H1 (cell line): ENCODE results near the gene DENND11. TPM values are rescaled to one million over a fixed set of nuclear protein-coding genes. Genes with fewer than 3 reads are reported as not detected.

Source experiments
- CTCF ChIA-PET: fragments of 300-600 bp; sonication (Branson Sonifier 250); formaldehyde crosslinking; loops from one replicate; lab custom pipeline; 2021; ENCODE audit not compliant: partially characterized antibody; lab: Charles Lee
- POLR2A ChIA-PET: fragments of 300-600 bp; sonication (Branson Sonifier 250); formaldehyde crosslinking; loops from one replicate; lab custom pipeline; 2021; ENCODE audit warnings: inconsistent platforms; ENCODE audit not compliant: partially characterized antibody; lab: Charles Lee
- DNase-seq, 2 experiments: peaks; one replicate each; pipeline versions ENCODE4 v3.0.0 to v3.0.0-alpha.2; 2010 to 2022; ENCODE audit warnings: low spot score in 2 of 2, low read depth in 1 of 2, mixed read lengths in 1 of 2
- FAIRE-seq: peaks from 2 replicates; lab custom pipeline; 2011; peaks lifted over from hg19 to GRCh38; lab: Jason Lieb, UNC
- H2AFZ ChIP-seq: 2 replicates; pipeline ENCODE4 v1.8.1; 2012; ENCODE audit warnings: low read length, inconsistent platforms
- H2AK5ac ChIP-seq: 2 replicates; pipeline ENCODE4 v1.6.1; 2013; ENCODE audit warnings: low read depth, low read length
- H2BK120ac ChIP-seq: replicated peaks from 2 replicates; pipeline ENCODE3; 2013; ENCODE audit warnings: low read depth, low read length, inconsistent platforms
- H2BK12ac ChIP-seq: 2 replicates; pipeline ENCODE4 v1.6.1; 2013; ENCODE audit warnings: low read depth, low read length
- H2BK15ac ChIP-seq: 2 replicates; pipeline ENCODE4 v1.6.1; 2013; ENCODE audit warnings: low read length
- H2BK20ac ChIP-seq: 2 replicates; pipeline ENCODE4 v1.6.1; 2013; ENCODE audit warnings: low read length
- H2BK5ac ChIP-seq: 2 replicates; pipeline ENCODE4 v1.6.1; 2013; ENCODE audit warnings: low read depth, low read length
- H3K14ac ChIP-seq: 2 replicates; pipeline ENCODE4 v1.6.1; 2013; ENCODE audit warnings: inconsistent platforms; ENCODE audit not compliant: insufficient read length
- H3K18ac ChIP-seq: 2 replicates; pipeline ENCODE4 v1.6.1; 2013; ENCODE audit warnings: low read length; ENCODE audit errors: extremely low read depth
- H3K23ac ChIP-seq: 2 replicates; pipeline ENCODE4 v1.6.1; 2013; ENCODE audit warnings: inconsistent platforms; ENCODE audit not compliant: insufficient read length
- H3K23me2 ChIP-seq: 2 replicates; pipeline ENCODE4 v1.6.1; 2013; ENCODE audit warnings: low read depth, low read length
- H3K27ac ChIP-seq: 2 replicates; pipeline ENCODE4 v1.6.1; 2011; ENCODE audit warnings: low read depth, low read length, inconsistent platforms
- H3K27me3 ChIP-seq, 4 experiments: replicated peaks in 1 of 4; 1 replicate in 1 of 4; 2 replicates in 3 of 4; pipeline versions ENCODE4 v1.6.1 to v1.8.1; 2011 to 2013; ENCODE audit warnings: low read length in 3 of 4, mild to moderate bottlenecking in 3 of 4, inconsistent platforms in 2 of 4, mixed read lengths in 2 of 4, moderate library complexity in 1 of 4; ENCODE audit not compliant: control insufficient read depth in 3 of 4, insufficient read depth in 3 of 4; ENCODE audit errors: extremely low read depth in 1 of 4
- H3K36me3 ChIP-seq, 4 experiments: 2 replicates each; pipeline versions ENCODE4 v1.6.1 to v1.8.1; 2011 to 2013; ENCODE audit warnings: mild to moderate bottlenecking in 4 of 4, low read length in 3 of 4, moderate library complexity in 2 of 4, control low read depth in 1 of 4, inconsistent platforms in 1 of 4; ENCODE audit not compliant: insufficient read depth in 4 of 4, control insufficient read depth in 2 of 4
- H3K4ac ChIP-seq: replicated peaks from 2 replicates; pipeline ENCODE3; 2013; ENCODE audit warnings: low read length, low read depth, mixed read lengths, inconsistent platforms; ENCODE audit not compliant: insufficient read length
- H3K4me1 ChIP-seq, 4 experiments: replicated peaks in 1 of 4; 1 replicate in 1 of 4; 2 replicates in 3 of 4; pipeline versions ENCODE4 v1.6.1 to v1.8.1; 2011 to 2013; ENCODE audit warnings: low read length in 3 of 4, inconsistent platforms in 2 of 4, mixed read lengths in 1 of 4; ENCODE audit not compliant: insufficient read depth in 4 of 4, control insufficient read depth in 3 of 4
- H3K4me2 ChIP-seq, 2 experiments: 2 replicates each; pipeline versions ENCODE4 v1.6.1 to v1.8.1; 2011 to 2013; ENCODE audit warnings: low read depth in 2 of 2, low read length in 2 of 2, control low read depth in 1 of 2, inconsistent platforms in 1 of 2, mild to moderate bottlenecking in 1 of 2; ENCODE audit not compliant: insufficient read depth in 1 of 2
- H3K4me3 ChIP-seq, 4 experiments: fragments of 200-600, 300-600 bp in 1 of 4; sonication (generic), shearing (Covaris generic), sonication (Bioruptor Twin) in 1 of 4; 2 replicates each; pipeline versions ENCODE4 v1.5.1 to v1.8.1; 2011 to 2016; ENCODE audit warnings: low read length in 4 of 4, low read depth in 3 of 4, control low read depth in 2 of 4, inconsistent platforms in 2 of 4, mild to moderate bottlenecking in 2 of 4, mixed read lengths in 1 of 4, moderate library complexity in 1 of 4; ENCODE audit not compliant: insufficient read depth in 2 of 4; ENCODE audit errors: extremely low read depth in 1 of 4
- H3K56ac ChIP-seq: replicated peaks from 2 replicates; pipeline ENCODE3; 2013; ENCODE audit warnings: low read depth, mild to moderate bottlenecking, mixed read lengths, low read length, inconsistent platforms; ENCODE audit not compliant: insufficient read length
- H3K79me1 ChIP-seq: 2 replicates; pipeline ENCODE4 v1.6.1; 2013; ENCODE audit warnings: low read depth, low read length, control low read depth
- H3K79me2 ChIP-seq, 2 experiments: 2 replicates each; pipeline versions ENCODE4 v1.6.1 to v1.8.1; 2012 to 2013; ENCODE audit warnings: low read length in 2 of 2, mild to moderate bottlenecking in 2 of 2, inconsistent platforms in 1 of 2; ENCODE audit not compliant: insufficient read depth in 2 of 2, control insufficient read depth in 1 of 2
- H3K9ac ChIP-seq, 4 experiments: replicated peaks in 1 of 4; 1 replicate in 1 of 4; 2 replicates in 3 of 4; pipeline versions ENCODE4 v1.6.1 to v1.8.1; 2011 to 2013; ENCODE audit warnings: low read depth in 3 of 4, low read length in 3 of 4, control low read depth in 2 of 4, mild to moderate bottlenecking in 2 of 4, moderate library complexity in 2 of 4, inconsistent platforms in 1 of 4; ENCODE audit errors: extremely low read depth in 1 of 4
- H3K9me3 ChIP-seq, 2 experiments: 2 replicates each; pipeline versions ENCODE4 v1.6.1 to v1.8.1; 2012 to 2013; ENCODE audit warnings: mild to moderate bottlenecking in 2 of 2, moderate library complexity in 2 of 2, control low read depth in 1 of 2, inconsistent platforms in 1 of 2, low read depth in 1 of 2, low read length in 1 of 2, mixed read lengths in 1 of 2; ENCODE audit not compliant: insufficient read depth in 2 of 2
- H4K20me1 ChIP-seq, 2 experiments: replicated peaks in 1 of 2; 2 replicates each; pipeline versions ENCODE3 to v1.8.1; 2011 to 2013; ENCODE audit warnings: inconsistent platforms in 2 of 2, low read length in 2 of 2, mild to moderate bottlenecking in 1 of 2; ENCODE audit not compliant: insufficient read depth in 2 of 2, control insufficient read depth in 1 of 2
- H4K5ac ChIP-seq: 2 replicates; pipeline ENCODE4 v1.6.1; 2013; ENCODE audit warnings: low read length, low read depth, mixed read lengths, inconsistent platforms; ENCODE audit not compliant: insufficient read length
- H4K8ac ChIP-seq: 2 replicates; pipeline ENCODE4 v1.8.0; 2013; ENCODE audit warnings: mild to moderate bottlenecking, moderate library complexity, low read length, inconsistent platforms; ENCODE audit not compliant: insufficient read depth; ENCODE audit errors: extremely low read depth
- H4K91ac ChIP-seq: replicated peaks from 2 replicates; pipeline ENCODE3; 2013; ENCODE audit warnings: low read length, mixed read lengths, inconsistent platforms; ENCODE audit not compliant: insufficient read length
- EGR1 ChIP-seq: IDR thresholded peaks from 2 replicates; pipeline ENCODE4 v1.6.1; 2011; ENCODE audit warnings: low read depth, low read length, borderline replicate concordance
- HDAC2 ChIP-seq, 2 experiments: fragments of 300-600 bp in 1 of 2; sonication (generic) in 1 of 2; IDR thresholded peaks; 2 replicates each; pipeline ENCODE4 v1.6.1; 2011 to 2012; ENCODE audit warnings: low read depth in 2 of 2, low read length in 2 of 2, mild to moderate bottlenecking in 2 of 2, moderate library complexity in 2 of 2, borderline replicate concordance in 1 of 2, inconsistent platforms in 1 of 2
- JUND ChIP-seq: IDR thresholded peaks from 2 replicates; pipeline ENCODE4 v1.6.1; 2011; ENCODE audit warnings: mild to moderate bottlenecking, improper control_type of control experiment, low read length
- KDM1A ChIP-seq: fragments of 200-600, 300-600 bp; sonication (generic); IDR thresholded peaks from 2 replicates; pipeline ENCODE4 v1.7.1; 2016; ENCODE audit warnings: mild to moderate bottlenecking, low read length, borderline replicate concordance
- KDM5A ChIP-seq: fragments of 200-600 bp; IDR thresholded peaks from 2 replicates; pipeline ENCODE4 v1.7.1; 2012; ENCODE audit warnings: mild to moderate bottlenecking, low read length, inconsistent platforms, mixed read lengths
- MAFK ChIP-seq: IDR thresholded peaks from 2 replicates; pipeline ENCODE4 v1.6.1; 2012; ENCODE audit warnings: low read depth, mild to moderate bottlenecking, improper control_type of control experiment, low read length
- RFX5 ChIP-seq: IDR thresholded peaks from 2 replicates; pipeline ENCODE4 v1.6.1; 2011; ENCODE audit warnings: low read depth, low read length, improper control_type of control experiment, borderline replicate concordance
- RXRA ChIP-seq: IDR thresholded peaks from 2 replicates; pipeline ENCODE4 v1.6.1; 2011; ENCODE audit warnings: low read depth, mild to moderate bottlenecking, low read length, moderate library complexity; ENCODE audit not compliant: insufficient read depth
- SIN3A ChIP-seq, 2 experiments: IDR thresholded peaks in 1 of 2; conservative IDR thresholded peaks in 1 of 2; 2 replicates each; pipeline ENCODE4 v1.6.1; 2011 to 2012; ENCODE audit warnings: low read length in 2 of 2, improper control_type of control experiment in 1 of 2, low read depth in 1 of 2, mild to moderate bottlenecking in 1 of 2
- WGBS, 2 experiments: shearing (Covaris generic) in 1 of 2; methylation state at CpG; one replicate each; pipeline versions ENCODE4 v1.1.6 to v1.1.7; 2013 to 2015; ENCODE audit warnings: low lambda C conversion rate in 2 of 2, mixed read lengths in 2 of 2, inconsistent platforms in 1 of 2, low coverage in 1 of 2, missing lambda C conversion rate in 1 of 2; ENCODE audit not compliant: insufficient replicate concordance in 2 of 2, insufficient coverage in 1 of 2, insufficient read length in 1 of 2; ENCODE audit errors: extremely low coverage in 1 of 2, missing lambda C conversion rate in 1 of 2; 5-methylcytosine and 5-hydroxymethylcytosine counted together
- polyA plus RNA-seq, 7 experiments: library from polyadenylated mRNA; depleted of rRNA in 3 of 7; stranded (reverse) in 5 of 7; unstranded in 2 of 7; fragments of >200 nt in 5 of 7; fragments of 200-250 nt in 2 of 7; gene quantifications; 1 replicate in 5 of 7; 2 replicates in 1 of 7; 4 replicates in 1 of 7; pipeline versions ENCODE4 v1.2.1 to v1.2.3, GENCODE V29; 2011 to 2013; ENCODE audit warnings: missing spikeins in 2 of 7, mixed read lengths in 2 of 7
- total RNA-seq: library from RNA; stranded (reverse); fragmentation: NEBNext Ultra II Directional; extraction: Animal tissue kit (Norgen Biotek cat#: 25700); gene quantifications from 2 replicates; pipeline ENCODE4 v1.2.1, GENCODE V29; 2021
- TF ChIP-seq, protein P1 (sequence below): IDR thresholded peaks from 2 replicates; pipeline ENCODE4 v1.6.1; 2012; ENCODE audit warnings: low read length, inconsistent platforms

DENND11 gene
- total and polyA plus RNA-seq, 2 of the 8 experiments (the other 6 are each of a cell fraction or from before 2014, with no cell fraction given) = 8.0 to 26.8 TPM

DNA sequence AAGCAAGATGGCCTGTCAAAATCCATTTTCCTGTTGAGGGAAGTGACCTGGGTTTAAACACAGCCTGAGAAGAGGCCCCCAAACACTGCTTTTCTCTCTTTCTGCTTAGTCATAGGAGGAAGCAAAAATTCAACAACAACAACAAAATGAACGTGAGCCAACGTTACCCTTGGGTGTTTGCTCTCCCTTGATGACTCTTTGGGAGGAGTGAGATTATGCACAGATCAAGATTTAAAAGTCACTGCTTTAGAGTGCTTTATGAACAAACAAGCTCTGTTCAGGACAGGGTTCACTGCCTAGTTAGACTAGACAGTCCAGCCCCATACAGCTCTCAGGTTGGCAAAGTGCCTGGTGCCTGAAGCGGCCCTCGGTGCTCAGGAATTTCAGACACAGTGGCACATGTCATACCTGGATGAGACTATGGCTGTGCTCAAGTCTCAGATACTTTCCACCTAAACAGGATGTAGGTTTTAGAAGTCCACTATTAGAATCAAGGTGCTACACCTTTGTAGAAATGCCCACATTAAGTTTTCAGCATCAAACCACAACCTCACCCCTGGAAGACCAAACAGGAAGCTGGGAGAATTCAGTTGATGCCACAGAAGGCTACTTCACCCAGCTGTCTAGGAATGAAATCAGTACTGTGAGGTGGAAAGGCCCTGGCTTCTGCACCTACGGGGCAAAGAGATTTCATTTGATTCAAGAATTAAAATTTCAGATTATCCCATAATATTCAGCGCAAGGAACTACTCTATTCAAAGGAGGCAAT lies 38.7 kb downstream of the DENND11 start:
- Histone ChIP-seq H3K14ac (no peak overlapping the region), H2AK5ac (no peak overlapping the region), H2BK15ac (no peak overlapping the region), H3K23ac (no peak overlapping the region), H3K56ac (no peak overlapping the region), H3K18ac (no peak overlapping the region), H2BK12ac (no peak overlapping the region), H3K4me1 (no peaks in the 10 kb centered on the region), H3K79me2 (no peaks in the 10 kb centered on the region), H3K27me3 (no peaks in the 10 kb centered on the region), H3K4ac (no peak overlapping the region), H3K36me3 (peaks cover 2 to 35% (median 19%) of the 10 kb centered on the region in 4 experiments; a peak in 7 of 8 replicates), H3K23me2 (no peaks in the 10 kb centered on the region), H3K79me1 (no peaks in the 10 kb centered on the region; the same call in none of the 2 replicates), H2AFZ (no peak overlapping the region), H2BK5ac (no peak overlapping the region), H4K20me1 (no peaks in the 10 kb centered on the region), H3K9me3 (no peaks in the 10 kb centered on the region), H3K4me3 (no peak overlapping the region), H3K9ac (no peak overlapping the region), H4K5ac (no peak overlapping the region), H3K27ac (no peak overlapping the region), H2BK120ac (no peak overlapping the region), H4K91ac (no peak overlapping the region), H4K8ac (no peak overlapping the region), H2BK20ac (no peak overlapping the region), H3K4me2 (no peak overlapping the region)
- POLR2A ChIA-PET = interaction anchor here (1.7 kb wide), 1 partner anchor 11 kb away, joined by 5 read pairs; no protein-coding TSS in a partner anchor
- CTCF ChIA-PET = interaction anchor here (0.7 to 6.5 kb wide), 4 partner anchors 9 to 35 kb away, joined by 3 to 47 read pairs (median 4); no protein-coding TSS in a partner anchor
- WGBS, 2 experiments = 81% methylated on average over 6 of the region's 6 CpGs; no CpG with 5 or more reads in 1 of the 2 experiments
- no peak for DNase-seq
- FAIRE-seq = no peak
- TF ChIP-seq HDAC2 (IDR thresholded peaks at IDR 0.05; ENCODE audit: borderline replicate concordance in 1 of 2, low read depth in 2 of 2, low read length in 2 of 2) = no peak
- TF ChIP-seq JUND = no peak
- no peak for TF ChIP-seq RFX5
- TF ChIP-seq KDM5A = no peak
- TF ChIP-seq EGR1 = no peak
- TF ChIP-seq MAFK = no peak
- TF ChIP-seq RXRA = no peak
- TF ChIP-seq KDM1A = no peak
- TF ChIP-seq SIN3A (conservative IDR thresholded peaks at IDR 0.05 in 1 of 2, IDR thresholded peaks at IDR 0.05 in 1 of 2; ENCODE audit: low read depth in 1 of 2, low read length in 2 of 2) = no peak
- TF ChIP-seq, protein P1, sequence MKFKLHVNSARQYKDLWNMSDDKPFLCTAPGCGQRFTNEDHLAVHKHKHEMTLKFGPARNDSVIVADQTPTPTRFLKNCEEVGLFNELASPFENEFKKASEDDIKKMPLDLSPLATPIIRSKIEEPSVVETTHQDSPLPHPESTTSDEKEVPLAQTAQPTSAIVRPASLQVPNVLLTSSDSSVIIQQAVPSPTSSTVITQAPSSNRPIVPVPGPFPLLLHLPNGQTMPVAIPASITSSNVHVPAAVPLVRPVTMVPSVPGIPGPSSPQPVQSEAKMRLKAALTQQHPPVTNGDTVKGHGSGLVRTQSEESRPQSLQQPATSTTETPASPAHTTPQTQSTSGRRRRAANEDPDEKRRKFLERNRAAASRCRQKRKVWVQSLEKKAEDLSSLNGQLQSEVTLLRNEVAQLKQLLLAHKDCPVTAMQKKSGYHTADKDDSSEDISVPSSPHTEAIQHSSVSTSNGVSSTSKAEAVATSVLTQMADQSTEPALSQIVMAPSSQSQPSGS = no peak
